Measurements from ENCODE around the gene TGM6.

- TF ChIP-seq TAF1 (IDR thresholded peaks at IDR 0.05; ENCODE audit: low read depth): no peak
- no peak for TF ChIP-seq CTCF (IDR thresholded peaks at IDR 0.05; ENCODE audit: poor library complexity, severe bottlenecking)
- TF ChIP-seq RAD21 (conservative IDR thresholded peaks at IDR 0.05): no peak
- no peak for TF ChIP-seq EZH2 (IDR thresholded peaks at IDR 0.05; ENCODE audit: borderline replicate concordance, insufficient read depth, low read length, poor library complexity, severe bottlenecking)
- no peak for TF ChIP-seq REST (IDR thresholded peaks at IDR 0.05; ENCODE audit: borderline replicate concordance)
- TF ChIP-seq EP300 (conservative IDR thresholded peaks at IDR 0.05; ENCODE audit: poor library complexity, severe bottlenecking): no peak
- no peak for TF ChIP-seq POLR2AphosphoS5 (IDR thresholded peaks at IDR 0.05)
- TF ChIP-seq SMC3 (conservative IDR thresholded peaks at IDR 0.05; ENCODE audit: poor library complexity): no peak
- no peak for TF ChIP-seq MXI1 (conservative IDR thresholded peaks at IDR 0.05; ENCODE audit: poor library complexity, severe bottlenecking)
Observed at GRCh38 chr20:2332711-2333110, 48.0 kb upstream of the TGM6 start.
